Measurements from ENCODE around the gene SPATA9. TPM values are rescaled to one million over a fixed set of nuclear protein-coding genes. Genes with fewer than 3 reads are reported as not detected.

The SPATA9 gene
- total and polyA plus RNA-seq, 9 of the 15 experiments (the other 6 are each of a cell fraction or from before 2014, with no cell fraction given): 0.16 to 5.5 (median 0.39) TPM; not detected in 3

GRCh38 chr5:95713960-95714710 lies 31.3 kb upstream of the SPATA9 start:
- DNase-seq (ENCODE audit: extremely low read depth in 1 of 4, low spot score in 3 of 4) (no peak), ATAC-seq (no peak), FAIRE-seq (no peak)
- WGBS (ENCODE audit: insufficient coverage, low coverage, missing lambda C conversion rate): 53% methylated on average over 4 of the region's 4 CpGs
- no peaks in the 10 kb centered on the region for H3K9me3 ChIP-seq (replicated peaks; ENCODE audit: control insufficient read depth, insufficient read depth, low read depth, low read length)
- H3K9me1 ChIP-seq (ENCODE audit: control insufficient read depth, insufficient read depth, low read length): no peaks in the 10 kb centered on the region
- intact Hi-C loops (cut with micrococcal nuclease): loop anchor here (5.0 to 10.0 kb wide), 2 partner anchors 67 to 1221 kb away; partner anchors contain the start of genes LNPEP and RFESD
- peaks cover 16% of the 10 kb centered on the region; the same call in 2 of the 3 replicates for H3K79me2 ChIP-seq (ENCODE audit: control insufficient read depth, insufficient read depth, low read length)
- no peak overlapping the region for H2AFZ ChIP-seq (ENCODE audit: low read depth, low read length)
- no peaks in the 10 kb centered on the region for H3K27me3 ChIP-seq (ENCODE audit: control insufficient read depth in 2 of 2, insufficient read depth in 2 of 2, low read length in 2 of 2)
- peaks cover 32 to 66% of the 10 kb centered on the region in 2 experiments for H3K4me1 ChIP-seq (replicated peaks in 1 of 2; ENCODE audit: control insufficient read depth in 2 of 2, insufficient read depth in 2 of 2, low read length in 2 of 2)
- ChIA-PET POLR2A (no interaction called here), CTCF (ENCODE audit: low intra/inter-chr PET ratio) (no interaction called here)
- H4K20me1 ChIP-seq (replicated peaks; ENCODE audit: control insufficient read depth, insufficient read depth, low read length): no peaks in the 10 kb centered on the region
- no peak overlapping the region for H3K4me3 ChIP-seq
- no TSS peak for BruUV-seq (replicated peaks)
- peak overlapping the region; percentile 41; the same call in 1 of the 3 replicates for H3K27ac ChIP-seq (ENCODE audit: extremely low read depth, low read depth, low read length)
- no peak overlapping the region for H3K9ac ChIP-seq (ENCODE audit: insufficient read depth in 1 of 2, low read depth in 2 of 2, low read length in 2 of 2)
- in situ Hi-C loops (cut with MboI): no loop called here
- H3K4me2 ChIP-seq (ENCODE audit: insufficient read depth, low read length): no peak overlapping the region
- H3K36me3 ChIP-seq (ENCODE audit: control insufficient read depth, insufficient read depth, low read length): no peaks in the 10 kb centered on the region
- TF ChIP-seq POLR2AphosphoS2 (IDR thresholded peaks at IDR 0.05; ENCODE audit: low read length) (no peak), MXD1 (CRISPR knock-in tag; IDR thresholded peaks at IDR 0.05; ENCODE audit: borderline replicate concordance, poor library complexity, severe bottlenecking) (no peak), GTF3C2 (IDR thresholded peaks at IDR 0.05; ENCODE audit: borderline replicate concordance, extremely low read depth, insufficient read length) (no peak), CREB5 (CRISPR knock-in tag; IDR thresholded peaks at IDR 0.05) (no peak), ZZZ3 (IDR thresholded peaks at IDR 0.05) (no peak), PHF21A (IDR thresholded peaks at IDR 0.05; ENCODE audit: borderline replicate concordance, low read depth) (no peak), ZNF431 (CRISPR knock-in tag; IDR thresholded peaks at IDR 0.05) (no peak), PCBP2 (IDR thresholded peaks at IDR 0.05; ENCODE audit: low read depth, low read length, poor library complexity, severe bottlenecking) (no peak), DPF2 (IDR thresholded peaks at IDR 0.05) (0 out of 2 replicates have a peak, but pooled peaks have one; percentile 43), ZNF134 (CRISPR knock-in tag; conservative IDR thresholded peaks at IDR 0.05) (no peak), MAFK (IDR thresholded peaks at IDR 0.05; ENCODE audit: low read length) (peak; percentile 79), ZNF143 (CRISPR knock-in tag; IDR thresholded peaks at IDR 0.05) (no peak), CREB1 (IDR thresholded peaks at IDR 0.05) (no peak), CREB1 (CRISPR knock-in tag; IDR thresholded peaks at IDR 0.05) (no peak), ESRRA (IDR thresholded peaks at IDR 0.05; ENCODE audit: borderline replicate concordance, low read depth) (peak; percentile 53; the same call in 1 of the 2 replicates), GATA2 (CRISPR knock-in tag; IDR thresholded peaks at IDR 0.05) (no peak), RBBP5 (IDR thresholded peaks at IDR 0.05; ENCODE audit: borderline replicate concordance, insufficient read depth, low read length, poor library complexity, severe bottlenecking) (no peak), ZNF41 (CRISPR knock-in tag; conservative IDR thresholded peaks at IDR 0.05) (no peak)
